Umbilical cord (tissue), 2 donors: ENCODE measurements around the gene TLE4. TPM values are rescaled to one million over a fixed set of nuclear protein-coding genes. Genes with fewer than 3 reads are reported as not detected.

Source experiments
- DNase-seq: peaks from one replicate; pipeline ENCODE4 v3.0.0-alpha.2; 2015; ENCODE audit warnings: low spot score
- total RNA-seq: library from RNA; depleted of rRNA; stranded (reverse); fragments of >200 nt; gene quantifications from one replicate; pipeline ENCODE4 v1.2.3, GENCODE V29; 2014; ENCODE audit warnings: low replicate concordance; ENCODE audit not compliant: insufficient read depth

Gene TLE4
- total RNA-seq, 1 donor from 2014 or later = 30.1 TPM

- DNase-seq = no peak
Observed at GRCh38 chr9:79663300-79663699, 91.5 kb downstream of the TLE4 start.

GRCh38 chr9:79663878-79664277 lies 92.1 kb downstream of the TLE4 start:
- DNase-seq = peak; percentile 69

GRCh38 chr9:79664375-79664831 lies 92.6 kb downstream of the TLE4 start:
- no peak for DNase-seq

GRCh38 chr9:79665369-79665768 lies 93.6 kb downstream of the TLE4 start:
- DNase-seq = no peak

- no peak for DNase-seq
Observed at GRCh38 chr9:79665931-79666330, 94.2 kb downstream of the TLE4 start.

GRCh38 chr9:79667120-79667519 lies 95.4 kb downstream of the TLE4 start:
- DNase-seq = no peak

GRCh38 chr9:79667817-79668436 lies 96.2 kb downstream of the TLE4 start:
- DNase-seq = no peak

- DNase-seq = no peak
Observed at GRCh38 chr9:79668956-79669355, 97.2 kb downstream of the TLE4 start.

GRCh38 chr9:79670269-79670961 lies 98.7 kb downstream of the TLE4 start:
- DNase-seq = no peak

- DNase-seq = peak; percentile 48
Observed at GRCh38 chr9:79671558-79671957, 99.8 kb downstream of the TLE4 start.

- no peak for DNase-seq
Observed at GRCh38 chr9:79672236-79672635, 100.5 kb downstream of the TLE4 start.

- no peak for DNase-seq
Observed at GRCh38 chr9:79672891-79673290, 101.1 kb downstream of the TLE4 start.

GRCh38 chr9:79673614-79674013 lies 101.8 kb downstream of the TLE4 start:
- DNase-seq = no peak

GRCh38 chr9:79674052-79674777 lies 102.5 kb downstream of the TLE4 start:
- DNase-seq = no peak

GRCh38 chr9:79681576-79681975 lies 109.8 kb downstream of the TLE4 start:
- DNase-seq = no peak

- DNase-seq = peak; percentile 64
Observed at GRCh38 chr9:79682076-79682736, 110.4 kb downstream of the TLE4 start.

- no peak for DNase-seq
Observed at GRCh38 chr9:79684059-79684458, 112.3 kb downstream of the TLE4 start.

GRCh38 chr9:79684711-79685575 lies 113.2 kb downstream of the TLE4 start:
- no peak for DNase-seq

GRCh38 chr9:79685577-79685976 lies 113.8 kb downstream of the TLE4 start:
- no peak for DNase-seq

- no peak for DNase-seq
Observed at GRCh38 chr9:79686381-79687130, 114.8 kb downstream of the TLE4 start.

- DNase-seq = no peak
Observed at GRCh38 chr9:79687131-79687447, 115.3 kb downstream of the TLE4 start.
